HG03066 (cell line): ENCODE data around the gene CCR2.
"Not testable (repeated sequence)": the region's sequence is repeated elsewhere in the genome, so short reads cannot be mapped to it uniquely, and the experiment has no call there.

ENCODE experiments used
- ATAC-seq: cut with Tn5 transposase; IDR thresholded peaks from one replicate; pipeline ENCODE4 v1.9.1; 2021; ENCODE audit warnings: low read depth; ENCODE audit not compliant: unreplicated experiment

Gene CCR2

GRCh38 chr3:46399557-46399956, 45.6 kb downstream of the CCR2 start:
- no peak for ATAC-seq

DNA sequence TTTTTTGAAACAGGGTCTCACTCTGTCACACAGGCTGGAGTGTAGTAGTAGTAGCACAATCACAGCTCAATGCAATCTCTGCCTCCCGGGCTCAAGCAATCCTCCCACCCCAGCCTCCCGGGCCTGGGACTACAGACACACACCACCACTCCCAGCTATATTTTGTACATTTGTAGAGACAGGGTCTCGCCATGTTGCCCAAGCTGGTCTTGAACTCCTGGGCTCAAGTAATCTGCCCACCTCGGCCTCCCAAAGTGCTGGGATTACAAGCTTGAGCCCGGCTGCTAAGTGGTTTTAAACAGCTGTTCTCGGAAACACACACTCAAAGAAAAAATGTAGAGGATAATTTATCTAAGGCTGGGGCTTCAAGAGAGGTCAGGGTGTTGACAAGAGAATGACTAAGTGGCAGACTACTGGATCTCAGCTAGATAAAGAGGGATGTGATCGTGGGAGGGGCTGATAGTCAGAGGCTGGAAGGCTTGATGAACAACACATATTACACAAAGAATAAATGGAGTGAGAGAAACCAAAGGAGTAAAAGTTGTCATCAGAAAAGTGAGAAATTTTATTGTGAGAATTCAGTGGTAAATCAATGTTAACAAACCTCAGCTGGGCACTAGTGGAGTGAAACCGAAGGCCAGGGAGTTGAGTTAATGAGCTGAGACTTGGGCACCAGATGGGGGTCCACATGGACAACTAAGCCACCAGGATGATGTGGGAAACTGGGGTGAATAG, 46.3 kb downstream of the CCR2 start:
- ATAC-seq = no peak

GRCh38 chr3:46400846-46401245, 46.9 kb downstream of the CCR2 start:
- ATAC-seq = no peak

DNA sequence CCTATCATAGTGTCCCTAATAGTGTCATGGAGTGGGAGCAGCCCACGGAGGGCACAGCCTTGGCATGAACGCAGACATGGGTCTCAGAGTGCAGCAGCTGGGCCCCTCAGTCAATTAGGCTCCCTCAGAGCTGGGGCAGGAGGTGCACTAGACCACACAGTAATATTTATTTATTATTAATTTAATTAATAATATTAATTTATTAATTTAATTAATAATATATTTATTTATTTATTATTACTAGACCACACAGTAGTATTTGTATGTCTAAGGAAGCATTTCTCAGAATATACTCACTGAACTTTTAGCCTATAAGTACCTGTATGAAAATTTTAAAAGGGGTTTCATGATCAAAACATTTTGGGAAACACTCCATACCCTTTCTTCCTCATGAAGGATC, 47.7 kb downstream of the CCR2 start:
- no peak for ATAC-seq

GRCh38 chr3:46402902-46403301, 49.0 kb downstream of the CCR2 start:
- not testable (repeated sequence) for ATAC-seq

GRCh38 chr3:46405301-46406019, 51.5 kb downstream of the CCR2 start:
- ATAC-seq = no peak

- ATAC-seq = no peak
Measured at GRCh38 chr3:46406443-46406787, 52.5 kb downstream of the CCR2 start.

DNA sequence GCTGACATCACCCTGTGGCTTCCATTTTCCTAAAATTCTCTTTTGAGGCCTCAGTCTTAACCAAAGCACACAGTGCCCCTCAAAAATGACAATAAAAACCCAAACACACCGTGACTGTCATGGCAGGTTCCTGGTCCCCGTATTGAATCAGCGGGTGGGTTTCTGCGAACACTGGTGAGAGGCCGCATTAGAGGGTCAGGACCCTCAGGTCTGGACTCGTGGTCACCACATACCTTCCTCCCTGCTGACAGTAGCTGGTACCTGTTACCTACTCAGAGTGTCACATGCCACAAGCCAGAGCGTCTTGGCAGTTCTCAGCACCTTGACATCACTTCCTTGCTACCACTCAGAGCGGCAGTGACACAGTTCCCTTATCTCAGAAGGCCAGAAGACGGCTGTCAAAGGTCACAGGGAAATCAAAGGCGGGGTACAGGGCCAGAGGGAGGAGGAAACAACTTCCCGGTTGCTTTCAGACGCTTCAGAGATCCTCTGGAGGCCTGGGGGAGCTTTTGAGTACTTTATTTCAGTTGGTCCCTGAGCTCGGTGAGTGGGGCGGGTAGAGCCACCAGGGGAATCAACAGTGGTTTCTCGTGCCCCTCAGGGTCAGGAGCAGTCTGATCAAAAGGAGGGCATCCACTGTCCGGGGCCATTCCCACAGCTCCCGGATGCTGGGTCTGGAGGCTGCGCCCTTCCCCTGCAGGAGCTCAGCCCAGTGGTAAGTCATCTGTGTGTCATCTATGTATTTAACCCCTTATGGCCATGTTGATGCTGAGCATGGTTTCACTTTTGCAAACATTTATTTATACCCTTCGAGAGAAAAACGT, 53.1 kb downstream of the CCR2 start, which contains the start of the genes CCR5AS and CCRL2:
CCR5AS (minus strand) TSS at position 279 of the 824 bp plus-strand sequence.
CCRL2 (plus strand) TSS at position 472 of the 824 bp plus-strand sequence. CDS start 821 bp downstream, outside the sequence.
- ATAC-seq = no peak

- no peak for ATAC-seq
Measured at GRCh38 chr3:46407970-46408369, 54.1 kb downstream of the CCR2 start.

GRCh38 chr3:46408853-46409252, 54.9 kb downstream of the CCR2 start:
- ATAC-seq = no peak

- ATAC-seq = no peak
Measured at GRCh38 chr3:46409739-46410489, 56.0 kb downstream of the CCR2 start.
